ENCODE data around the gene MARCHF10.

- TF ChIP-seq CTCF (conservative IDR thresholded peaks at IDR 0.05 in 1 of 2, IDR thresholded peaks at IDR 0.05 in 1 of 2; ENCODE audit: low read depth in 1 of 2, low read length in 2 of 2) (no peak), EZH2 (IDR thresholded peaks at IDR 0.05; ENCODE audit: low read length, missing control alignments) (no peak)
Measured at GRCh38 chr17:62760945-62761267, 47.2 kb downstream of the MARCHF10 start.

Data from fibroblast of lung (primary cell).